ENCODE results near the gene RIMBP2. TPM values are rescaled to one million over a fixed set of nuclear protein-coding genes. Genes with fewer than 3 reads are reported as not detected.

Gene RIMBP2
- total and polyA plus RNA-seq, 9 of the 15 experiments (the other 6 are each of a cell fraction or from before 2014, with no cell fraction given), result not detected

GRCh38 chr12:130764475-130765185 is 48.5 kb upstream of the RIMBP2 start (continued):
- TF ChIP-seq UBTF (IDR thresholded peaks at IDR 0.05; ENCODE audit: borderline replicate concordance in 1 of 2, low read depth in 2 of 2, low read length in 2 of 2) (no peak), KAT2B (IDR thresholded peaks at IDR 0.05; ENCODE audit: low read depth, low read length) (no peak), RFX7 (CRISPR knock-in tag; IDR thresholded peaks at IDR 0.05) (no peak), STAT5B (CRISPR knock-in tag; IDR thresholded peaks at IDR 0.05) (no peak), ZNF324 (CRISPR knock-in tag; IDR thresholded peaks at IDR 0.05) (no peak), ATF7 (IDR thresholded peaks at IDR 0.05) (peak; percentile 97), KDM1A (IDR thresholded peaks at IDR 0.05) (peak; percentile 67 to 79; a peak in 2 of 4 replicates), THRB (CRISPR knock-in tag; conservative IDR thresholded peaks at IDR 0.05) (no peak), SUPT5H (IDR thresholded peaks at IDR 0.05) (no peak), ZNF140 (CRISPR knock-in tag; IDR thresholded peaks at IDR 0.05) (no peak), MEF2D (tag; conservative IDR thresholded peaks at IDR 0.05; ENCODE audit: low read depth) (no peak; the same call in none of the 2 replicates), DIDO1 (tag; IDR thresholded peaks at IDR 0.05; ENCODE audit: low read depth) (peak; percentile 28; the same call in 1 of the 2 replicates), SFPQ (IDR thresholded peaks at IDR 0.05; ENCODE audit: low read depth, low read length) (no peak), CXXC5 (CRISPR knock-in tag; IDR thresholded peaks at IDR 0.05) (no peak), E2F3 (CRISPR knock-in tag; IDR thresholded peaks at IDR 0.05) (no peak), MXD1 (CRISPR knock-in tag; IDR thresholded peaks at IDR 0.05; ENCODE audit: borderline replicate concordance, poor library complexity, severe bottlenecking) (no peak), TFAM (CRISPR knock-in tag; conservative IDR thresholded peaks at IDR 0.05) (no peak), RBM14 (IDR thresholded peaks at IDR 0.05; ENCODE audit: borderline replicate concordance, insufficient read depth, low read depth, low read length) (no peak), TCF7 (IDR thresholded peaks at IDR 0.05; ENCODE audit: borderline replicate concordance) (no peak), MYC (IDR thresholded peaks at IDR 0.05; ENCODE audit: low read depth, low read length) (no peak), MYC (CRISPR knock-in tag; IDR thresholded peaks at IDR 0.05; ENCODE audit: borderline replicate concordance, low read depth) (no peak), NFE2 (IDR thresholded peaks at IDR 0.05; ENCODE audit: low read depth) (no peak)

Measured in K562 (cell line).